ENCODE measurements around the gene MAEA.

MAEA gene

DNA sequence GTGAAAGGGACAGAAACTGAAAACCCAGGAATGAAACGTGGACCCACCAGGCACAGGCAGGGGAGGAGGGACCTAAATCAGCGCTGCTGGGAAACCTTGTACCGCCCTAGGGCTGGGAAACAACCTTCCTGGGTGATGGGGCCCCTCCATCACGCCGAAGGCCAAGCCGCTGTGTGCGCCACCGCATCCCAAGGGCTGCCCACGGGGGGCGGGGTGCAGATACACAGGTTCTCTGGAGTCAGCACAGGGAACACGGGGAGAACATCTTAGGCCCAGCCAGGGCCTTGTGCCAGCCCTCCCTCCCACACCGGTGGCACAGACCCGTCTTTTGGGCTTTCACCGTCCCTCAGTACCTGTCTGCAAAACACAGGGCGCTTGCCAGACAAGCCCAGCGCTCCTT, 70.3 kb downstream of the MAEA start:
- DNase-seq (ENCODE audit: low read depth, low spot score), result no peak
- TF ChIP-seq ZNF274 (IDR thresholded peaks at IDR 0.05; ENCODE audit: low read depth, low read length), result no peak
- no peak for TF ChIP-seq SUZ12 (IDR thresholded peaks at IDR 0.05; ENCODE audit: extremely low read depth, insufficient read depth, insufficient read length)
- TF ChIP-seq YY1 (IDR thresholded peaks at IDR 0.05; ENCODE audit: insufficient read depth, insufficient read length), result no peak
- Histone ChIP-seq H3K4me3 (ENCODE audit: insufficient read length, low read depth) (no peak overlapping the region), H3K4me1 (ENCODE audit: insufficient read depth, insufficient read length) (peaks cover 22% of the 10 kb centered on the region), H3K9ac (ENCODE audit: insufficient read length, low read depth) (peak overlapping the region; percentile 34), H3K9me3 (ENCODE audit: insufficient read depth, low read length) (no peaks in the 10 kb centered on the region), H3K36me3 (ENCODE audit: insufficient read depth, insufficient read length, low read length) (peaks cover 78% of the 10 kb centered on the region), H3K27me3 (ENCODE audit: insufficient read depth, insufficient read length) (no peaks in the 10 kb centered on the region)

- DNase-seq (ENCODE audit: low read depth, low spot score), result peak; percentile 8
- no peaks in the 10 kb centered on the region for H3K27me3 ChIP-seq (ENCODE audit: insufficient read depth, insufficient read length)
- peaks cover 75% of the 10 kb centered on the region for H3K36me3 ChIP-seq (ENCODE audit: insufficient read depth, insufficient read length, low read length)
- peak overlapping the region; percentile 34 for H3K9ac ChIP-seq (ENCODE audit: insufficient read length, low read depth)
- H3K9me3 ChIP-seq (ENCODE audit: insufficient read depth, low read length), result no peaks in the 10 kb centered on the region
- no peak for TF ChIP-seq SUZ12 (IDR thresholded peaks at IDR 0.05; ENCODE audit: extremely low read depth, insufficient read depth, insufficient read length)
- no peak for TF ChIP-seq YY1 (IDR thresholded peaks at IDR 0.05; ENCODE audit: insufficient read depth, insufficient read length)
- TF ChIP-seq ZNF274 (IDR thresholded peaks at IDR 0.05; ENCODE audit: low read depth, low read length), result no peak
- H3K4me1 ChIP-seq (ENCODE audit: insufficient read depth, insufficient read length), result peaks cover 20% of the 10 kb centered on the region
- no peak overlapping the region for H3K4me3 ChIP-seq (ENCODE audit: insufficient read length, low read depth)
Observed at GRCh38 chr4:1360423-1361283, 71.0 kb downstream of the MAEA start.

- H3K4me3 ChIP-seq (ENCODE audit: insufficient read length, low read depth), result no peak overlapping the region
- TF ChIP-seq SUZ12 (IDR thresholded peaks at IDR 0.05; ENCODE audit: extremely low read depth, insufficient read depth, insufficient read length) (no peak), YY1 (IDR thresholded peaks at IDR 0.05; ENCODE audit: insufficient read depth, insufficient read length) (no peak), ZNF274 (IDR thresholded peaks at IDR 0.05; ENCODE audit: low read depth, low read length) (no peak)
- H3K9ac ChIP-seq (ENCODE audit: insufficient read length, low read depth), result no peak overlapping the region
- H3K27me3 ChIP-seq (ENCODE audit: insufficient read depth, insufficient read length), result no peaks in the 10 kb centered on the region
- H3K9me3 ChIP-seq (ENCODE audit: insufficient read depth, low read length), result no peaks in the 10 kb centered on the region
- H3K4me1 ChIP-seq (ENCODE audit: insufficient read depth, insufficient read length), result peaks cover 15% of the 10 kb centered on the region
- peaks cover 74% of the 10 kb centered on the region for H3K36me3 ChIP-seq (ENCODE audit: insufficient read depth, insufficient read length, low read length)
- DNase-seq (ENCODE audit: low read depth, low spot score), result no peak
Observed at GRCh38 chr4:1361431-1361830, 71.7 kb downstream of the MAEA start.

GRCh38 chr4:1362046-1362445, 72.4 kb downstream of the MAEA start:
- Histone ChIP-seq H3K4me1 (ENCODE audit: insufficient read depth, insufficient read length) (peaks cover 13% of the 10 kb centered on the region), H3K9ac (ENCODE audit: insufficient read length, low read depth) (no peak overlapping the region), H3K36me3 (ENCODE audit: insufficient read depth, insufficient read length, low read length) (peaks cover 74% of the 10 kb centered on the region), H3K4me3 (ENCODE audit: insufficient read length, low read depth) (no peak overlapping the region), H3K27me3 (ENCODE audit: insufficient read depth, insufficient read length) (no peaks in the 10 kb centered on the region), H3K9me3 (ENCODE audit: insufficient read depth, low read length) (no peaks in the 10 kb centered on the region)
- no peak for DNase-seq (ENCODE audit: low read depth, low spot score)
- no peak for TF ChIP-seq ZNF274 (IDR thresholded peaks at IDR 0.05; ENCODE audit: low read depth, low read length)
- no peak for TF ChIP-seq YY1 (IDR thresholded peaks at IDR 0.05; ENCODE audit: insufficient read depth, insufficient read length)
- no peak for TF ChIP-seq SUZ12 (IDR thresholded peaks at IDR 0.05; ENCODE audit: extremely low read depth, insufficient read depth, insufficient read length)

GRCh38 chr4:1362521-1362920, 72.8 kb downstream of the MAEA start:
- no peak for DNase-seq (ENCODE audit: low read depth, low spot score)

DNA sequence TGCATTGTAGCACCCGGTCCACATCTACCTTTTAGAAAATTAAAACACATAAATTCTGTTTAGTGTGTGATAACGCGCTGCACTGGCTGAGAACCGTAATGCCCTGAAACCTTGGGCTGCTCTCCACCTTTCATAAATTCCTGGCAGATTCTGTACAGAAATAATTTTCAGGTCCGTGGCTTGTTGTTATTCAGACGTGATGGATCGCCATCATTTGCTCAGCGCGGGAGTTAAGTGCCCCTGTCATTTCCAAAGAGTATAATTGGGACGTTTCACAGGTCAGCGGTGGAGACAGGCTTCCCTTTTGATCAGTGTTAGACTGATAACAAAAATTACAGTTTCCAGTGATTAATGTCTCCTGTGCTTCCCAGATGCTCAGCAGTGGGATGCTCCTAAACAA, 73.8 kb downstream of the MAEA start:
- no peak overlapping the region for H3K4me3 ChIP-seq (ENCODE audit: insufficient read length, low read depth)
- H3K9me3 ChIP-seq (ENCODE audit: insufficient read depth, low read length), result no peaks in the 10 kb centered on the region
- no peak overlapping the region for H3K9ac ChIP-seq (ENCODE audit: insufficient read length, low read depth)
- H3K36me3 ChIP-seq (ENCODE audit: insufficient read depth, insufficient read length, low read length), result peaks cover 72% of the 10 kb centered on the region
- no peaks in the 10 kb centered on the region for H3K27me3 ChIP-seq (ENCODE audit: insufficient read depth, insufficient read length)
- DNase-seq (ENCODE audit: low read depth, low spot score), result no peak
- TF ChIP-seq ZNF274 (IDR thresholded peaks at IDR 0.05; ENCODE audit: low read depth, low read length), result no peak
- no peak for TF ChIP-seq SUZ12 (IDR thresholded peaks at IDR 0.05; ENCODE audit: extremely low read depth, insufficient read depth, insufficient read length)
- no peak for TF ChIP-seq YY1 (IDR thresholded peaks at IDR 0.05; ENCODE audit: insufficient read depth, insufficient read length)
- peaks cover 15% of the 10 kb centered on the region for H3K4me1 ChIP-seq (ENCODE audit: insufficient read depth, insufficient read length)

More at GRCh38 chr4:1362521-1362920, 72.8 kb downstream of the MAEA start:
- H3K9me3 ChIP-seq (ENCODE audit: insufficient read depth, low read length), result no peaks in the 10 kb centered on the region
- no peaks in the 10 kb centered on the region for H3K27me3 ChIP-seq (ENCODE audit: insufficient read depth, insufficient read length)
- peaks cover 13% of the 10 kb centered on the region for H3K4me1 ChIP-seq (ENCODE audit: insufficient read depth, insufficient read length)
- H3K4me3 ChIP-seq (ENCODE audit: insufficient read length, low read depth), result no peak overlapping the region
- H3K36me3 ChIP-seq (ENCODE audit: insufficient read depth, insufficient read length, low read length), result peaks cover 72% of the 10 kb centered on the region
- H3K9ac ChIP-seq (ENCODE audit: insufficient read length, low read depth), result no peak overlapping the region
- TF ChIP-seq ZNF274 (IDR thresholded peaks at IDR 0.05; ENCODE audit: low read depth, low read length) (no peak), SUZ12 (IDR thresholded peaks at IDR 0.05; ENCODE audit: extremely low read depth, insufficient read depth, insufficient read length) (no peak), YY1 (IDR thresholded peaks at IDR 0.05; ENCODE audit: insufficient read depth, insufficient read length) (no peak)

- H3K36me3 ChIP-seq (ENCODE audit: insufficient read depth, insufficient read length, low read length), result peaks cover 72% of the 10 kb centered on the region
- DNase-seq (ENCODE audit: low read depth, low spot score), result no peak
Observed at GRCh38 chr4:1364217-1364616, 74.5 kb downstream of the MAEA start.

More at GRCh38 chr4:1364217-1364616, 74.5 kb downstream of the MAEA start:
- no peak overlapping the region for H3K4me3 ChIP-seq (ENCODE audit: insufficient read length, low read depth)
- H3K9ac ChIP-seq (ENCODE audit: insufficient read length, low read depth), result no peak overlapping the region
- no peaks in the 10 kb centered on the region for H3K9me3 ChIP-seq (ENCODE audit: insufficient read depth, low read length)
- H3K4me1 ChIP-seq (ENCODE audit: insufficient read depth, insufficient read length), result peaks cover 17% of the 10 kb centered on the region
- no peaks in the 10 kb centered on the region for H3K27me3 ChIP-seq (ENCODE audit: insufficient read depth, insufficient read length)
- no peak for TF ChIP-seq YY1 (IDR thresholded peaks at IDR 0.05; ENCODE audit: insufficient read depth, insufficient read length)
- no peak for TF ChIP-seq ZNF274 (IDR thresholded peaks at IDR 0.05; ENCODE audit: low read depth, low read length)
- no peak for TF ChIP-seq SUZ12 (IDR thresholded peaks at IDR 0.05; ENCODE audit: extremely low read depth, insufficient read depth, insufficient read length)
